Renal pelvis (tissue), 4 donors: ENCODE results near the gene SEMA4C. TPM values are rescaled to one million over a fixed set of nuclear protein-coding genes. Genes with fewer than 3 reads are reported as not detected.
"Not testable (repeated sequence)": the region's sequence is repeated elsewhere in the genome, so short reads cannot be mapped to it uniquely, and the experiment has no call there.

Experiments
- DNase-seq: peaks from one replicate; pipeline ENCODE4 v3.0.0-alpha.2; 2013
- polyA plus RNA-seq, 3 donors: library from polyadenylated mRNA; unstranded; fragments of 120-200 nt; gene quantifications; one replicate each; pipeline ENCODE4 v1.2.1, GENCODE V29; 2013; ENCODE audit not compliant: insufficient read length in 3 of 3

The SEMA4C gene
- polyA plus RNA-seq, 3 donors: 41.0 to 51.2 (median 43.1) TPM

- DNase-seq: peak; percentile 90
Observed at GRCh38 chr2:96868555-96869280, 1.2 kb downstream of the SEMA4C start.

- no peak for DNase-seq
Observed at GRCh38 chr2:96867756-96868554, 1.9 kb downstream of the SEMA4C start.

DNA sequence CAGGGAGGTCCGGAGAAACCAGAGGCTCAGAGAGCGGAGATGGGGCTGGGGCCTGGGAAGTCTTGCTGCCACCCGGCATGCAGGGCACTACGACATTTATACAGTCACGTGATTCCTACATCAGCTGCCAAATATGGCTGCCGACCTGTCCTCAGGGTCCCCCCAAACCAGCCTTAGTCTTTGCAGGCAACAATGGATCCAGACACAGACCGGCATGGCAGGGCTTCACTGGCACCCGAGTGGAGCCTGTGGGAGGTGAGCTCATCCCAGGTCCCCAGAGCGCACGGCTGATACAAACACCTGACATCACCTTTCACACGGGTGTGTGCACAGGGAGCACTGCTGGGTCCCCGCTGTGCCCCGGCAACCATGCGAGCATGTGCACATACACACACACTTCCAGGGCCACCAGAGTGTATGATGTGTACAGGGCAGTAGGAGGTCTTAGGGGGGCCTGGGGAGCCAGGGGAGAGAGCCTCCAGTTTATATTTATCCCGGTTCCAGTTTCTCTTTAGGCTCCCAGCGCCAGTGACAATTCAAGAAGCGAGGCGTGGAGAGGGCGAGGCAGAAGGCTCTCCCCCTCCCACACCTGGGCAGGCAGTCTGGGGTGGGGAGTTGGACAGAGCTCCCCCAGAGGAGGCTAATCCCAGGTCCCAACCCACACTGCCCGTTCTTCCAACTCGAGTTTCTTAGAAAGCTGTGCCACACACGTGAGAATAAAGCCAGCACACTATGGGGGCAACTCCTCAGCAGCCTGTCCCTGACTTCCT lies 2.7 kb downstream of the SEMA4C start:
- DNase-seq: no peak

DNA sequence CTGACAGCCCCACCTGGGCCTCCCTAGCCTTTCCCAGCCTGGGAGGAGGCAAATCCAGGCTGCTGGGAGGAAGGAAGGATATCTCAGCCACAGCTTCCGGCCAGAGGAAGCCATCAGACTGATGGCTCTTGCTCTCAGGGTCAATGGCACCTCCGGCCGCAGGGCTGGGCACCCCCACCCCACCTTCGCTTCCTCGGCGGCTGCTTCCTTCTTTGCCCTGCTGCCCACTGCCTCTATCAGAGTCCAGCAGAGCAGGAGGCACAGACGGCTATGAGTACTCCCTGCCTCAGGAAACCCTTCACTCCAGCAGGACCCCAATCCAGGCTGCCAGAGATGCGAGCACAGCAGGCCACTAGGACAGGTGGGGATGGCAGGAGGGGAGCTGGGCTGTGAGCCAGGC lies 3.3 kb downstream of the SEMA4C start:
- DNase-seq: no peak

DNA sequence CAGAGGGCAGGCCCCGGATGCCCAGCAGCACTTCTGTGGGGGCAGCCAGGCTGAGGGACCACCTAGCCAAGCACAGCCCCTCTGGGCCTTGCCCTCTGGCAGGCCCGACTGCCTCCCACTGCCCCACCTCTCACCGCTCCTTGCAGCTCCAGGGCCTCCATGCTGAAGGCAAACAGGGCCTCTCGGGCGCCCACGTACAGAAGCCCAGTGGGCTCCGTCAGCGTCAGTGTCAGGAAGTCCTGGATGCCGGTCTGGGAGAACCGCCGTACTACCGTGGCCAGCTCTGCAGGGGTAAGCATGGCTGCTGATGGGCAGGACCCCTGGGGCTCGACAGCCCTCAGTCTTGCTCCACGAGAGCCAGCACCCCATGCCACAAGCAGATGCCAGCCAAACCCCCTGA lies 3.7 kb downstream of the SEMA4C start:
- no peak for DNase-seq

DNA sequence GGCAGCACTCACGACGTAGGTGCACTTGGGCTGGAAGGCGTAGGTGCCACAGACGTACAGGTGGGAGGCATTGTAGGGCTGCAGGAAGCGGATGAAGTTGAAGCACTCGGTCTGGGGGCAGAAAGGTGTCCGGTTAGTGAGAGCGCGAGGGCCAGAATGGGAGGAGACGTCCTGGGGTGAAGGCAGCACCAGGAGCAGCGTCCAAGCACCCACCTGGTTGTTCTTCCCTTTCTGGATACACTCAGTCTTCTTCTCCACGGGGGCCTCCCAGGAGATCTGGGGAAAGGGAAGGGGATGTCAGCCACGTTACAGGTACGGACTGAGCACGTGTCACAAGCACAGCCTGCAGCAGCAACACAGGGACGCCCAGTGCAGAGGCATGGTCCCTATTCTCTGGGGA lies 4.2 kb downstream of the SEMA4C start:
- no peak for DNase-seq

GRCh38 chr2:96864343-96865091 lies 5.4 kb downstream of the SEMA4C start:
- DNase-seq: no peak

DNA sequence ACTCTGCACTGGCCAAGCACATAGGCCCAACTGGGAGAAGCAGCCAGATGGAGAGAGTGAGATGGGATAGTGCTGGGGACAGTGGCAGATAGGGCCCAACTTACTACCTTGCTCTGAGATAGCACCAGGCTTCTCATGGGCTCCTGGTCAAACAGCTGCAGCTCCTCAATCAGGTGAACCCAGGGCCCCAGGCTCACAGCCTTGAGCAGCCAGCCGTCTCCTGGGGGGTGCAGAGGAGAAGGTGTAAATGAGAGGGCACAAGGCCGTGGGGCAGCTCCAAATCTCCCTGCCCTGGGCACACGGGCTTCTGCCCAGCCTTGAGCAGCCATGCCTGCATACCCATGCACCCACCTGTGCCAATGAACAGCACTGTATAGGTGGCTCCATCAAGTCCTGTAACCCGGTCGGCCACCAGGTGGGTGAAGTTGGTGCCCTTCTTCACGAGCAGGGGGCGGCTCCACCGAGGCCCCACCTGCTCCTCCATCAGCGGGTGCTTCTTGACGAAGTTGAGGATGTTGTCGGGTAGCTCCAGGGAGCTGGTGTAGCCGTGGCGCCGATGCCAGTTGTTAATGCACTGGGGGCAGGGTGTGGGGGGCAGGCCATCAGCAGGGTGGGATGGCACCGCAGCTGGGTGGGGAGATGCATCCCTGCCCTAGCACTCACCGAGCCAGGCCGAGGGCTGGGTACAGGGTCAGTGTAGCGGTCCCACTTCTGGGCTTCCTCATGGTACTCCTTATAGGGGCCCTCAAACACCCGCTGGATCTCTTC lies 6.1 kb downstream of the SEMA4C start:
- DNase-seq: no peak

- not testable (repeated sequence) for DNase-seq
Observed at GRCh38 chr2:96863056-96863455, 6.8 kb downstream of the SEMA4C start.

DNA sequence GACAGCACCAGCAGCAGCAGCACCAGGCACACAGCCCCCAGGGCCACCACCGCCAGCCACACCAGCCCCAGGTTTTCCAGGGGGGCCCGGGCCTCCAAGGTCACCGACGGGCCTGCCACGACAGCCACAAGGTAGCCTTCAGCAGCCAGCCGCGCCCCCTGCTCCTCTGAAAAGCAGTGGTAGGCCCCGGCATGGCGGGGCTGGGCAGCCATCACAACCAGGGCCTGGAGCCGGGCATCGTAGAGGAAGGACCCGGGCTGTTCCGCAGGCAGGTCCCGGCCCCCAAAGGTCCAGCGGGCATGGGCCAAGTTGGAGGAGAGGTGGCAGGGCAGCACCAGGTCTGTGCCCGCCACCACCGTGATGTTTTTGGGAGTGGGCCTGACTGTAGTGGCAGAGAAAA lies 8.8 kb downstream of the SEMA4C start:
- DNase-seq: no peak

- DNase-seq: no peak
Observed at GRCh38 chr2:96860065-96861029, 9.5 kb downstream of the SEMA4C start.

DNA sequence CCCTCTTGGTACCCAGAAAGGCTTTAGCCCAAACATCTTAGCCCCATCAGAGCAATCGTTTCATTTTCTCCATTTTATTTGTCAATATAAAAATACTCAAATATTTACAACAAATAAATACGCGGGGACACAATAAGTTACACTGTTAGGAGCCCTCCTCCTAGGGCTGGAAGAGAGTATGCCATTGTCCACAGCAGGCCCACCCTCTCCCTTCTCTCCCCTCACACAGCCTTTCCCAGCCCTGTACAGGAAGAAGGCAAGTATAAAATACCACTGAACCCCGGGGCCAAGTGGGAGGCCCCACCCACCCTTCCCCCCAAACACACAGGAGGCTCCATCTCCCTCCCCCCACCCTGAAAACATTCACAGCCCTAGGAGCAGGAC lies 10.2 kb downstream of the SEMA4C start:
- no peak for DNase-seq

GRCh38 chr2:96859099-96859649 lies 10.7 kb downstream of the SEMA4C start:
- DNase-seq: no peak

DNA sequence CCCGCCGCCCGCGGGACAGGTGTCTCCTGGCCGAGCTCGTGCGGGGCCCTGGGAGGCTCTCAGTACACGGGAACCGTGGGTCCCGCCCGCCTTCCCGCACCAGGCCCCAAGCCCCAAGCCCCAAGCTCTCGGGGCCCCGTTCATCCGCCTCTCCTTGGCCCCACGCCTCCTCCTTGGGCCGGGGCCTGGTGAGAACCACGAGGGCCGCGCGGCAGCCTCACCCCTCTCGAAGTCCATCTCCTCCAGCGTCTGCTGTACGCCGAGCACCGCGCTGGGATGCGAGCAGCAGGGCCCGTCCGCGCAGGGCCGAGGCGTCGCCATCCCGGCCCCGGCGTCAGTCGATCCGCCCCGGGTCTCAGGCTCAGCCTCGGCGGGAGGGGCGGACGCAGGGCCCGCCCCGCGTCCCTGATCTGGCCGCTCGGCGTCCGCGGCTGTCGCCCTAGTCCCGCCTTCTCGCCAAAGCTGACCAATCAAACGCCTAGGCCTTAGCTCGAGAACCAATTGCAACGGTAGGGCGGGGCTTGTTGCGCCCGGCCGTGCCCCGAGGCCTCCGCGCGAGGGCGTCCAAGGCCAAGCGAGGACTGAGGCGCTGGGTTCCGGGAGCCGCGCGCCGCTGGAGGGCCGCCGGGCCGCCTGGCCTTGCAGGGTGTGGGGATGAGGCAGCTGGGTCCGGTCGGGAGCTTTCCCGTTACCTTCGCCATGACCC lies 12.1 kb downstream of the SEMA4C start, which contains the start of gene ANKRD39:
Gene ANKRD39 (minus strand): TSS at position 350 of the 706 bp plus-strand sequence. CDS start 29 bp downstream, at position 321.
- DNase-seq: peak; percentile 98

GRCh38 chr2:96856776-96857666 lies 12.9 kb downstream of the SEMA4C start:
- DNase-seq: no peak

- DNase-seq: no peak
Observed at GRCh38 chr2:96853321-96853720, 16.6 kb downstream of the SEMA4C start.

DNA sequence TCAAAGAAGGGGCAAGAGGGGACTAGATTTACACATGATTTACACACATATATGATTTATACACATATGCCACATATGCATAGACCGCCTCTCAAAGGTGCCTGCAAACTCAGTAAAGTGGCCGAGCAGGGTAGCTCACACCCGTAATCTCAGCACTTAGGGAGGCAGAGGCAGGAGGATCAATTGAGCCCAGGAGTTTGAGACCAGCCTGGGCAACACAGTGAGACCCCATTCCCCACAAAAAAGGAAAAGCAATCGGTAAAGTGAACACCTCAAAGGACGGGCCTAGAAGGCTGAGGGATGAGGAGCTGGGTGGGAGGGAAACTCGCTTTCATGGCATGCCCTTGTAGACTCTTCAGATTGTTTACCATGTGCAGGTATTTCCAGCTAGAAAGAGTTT lies 17.2 kb downstream of the SEMA4C start:
- no peak for DNase-seq

GRCh38 chr2:96848264-96848663 lies 21.6 kb downstream of the SEMA4C start:
- no peak for DNase-seq
